ENCODE measurements around the gene SLC38A3. TPM values are rescaled to one million over a fixed set of nuclear protein-coding genes. Genes with fewer than 3 reads are reported as not detected.

The SLC38A3 gene
- total and polyA plus RNA-seq, 2 of the 8 experiments (the other 6 are each of a cell fraction or from before 2014, with no cell fraction given) = 1.2 to 3.7 TPM

GRCh38 chr3:50193286-50193685 is 11.8 kb upstream of the SLC38A3 start:
- H2AFZ ChIP-seq (ENCODE audit: low read length) = no peak overlapping the region
- TF ChIP-seq SAP30 (IDR thresholded peaks at IDR 0.05; ENCODE audit: insufficient read depth, insufficient replicate concordance, low read length) = no peak
- no peak for TF ChIP-seq TBP (IDR thresholded peaks at IDR 0.05; ENCODE audit: low read depth, low read length)
- TF ChIP-seq ATF2 (IDR thresholded peaks at IDR 0.05; ENCODE audit: low read length) = no peak
- TF ChIP-seq USF2 (IDR thresholded peaks at IDR 0.05; ENCODE audit: low read length) = no peak
- no peak for TF ChIP-seq JUND (IDR thresholded peaks at IDR 0.05; ENCODE audit: low read length)
- TF ChIP-seq CTCF (IDR thresholded peaks at IDR 0.05; ENCODE audit: control extremely low read depth in 1 of 3, insufficient read depth in 1 of 3, low read depth in 1 of 3, low read length in 3 of 3) = no peak
- no peak for TF ChIP-seq KDM1A (IDR thresholded peaks at IDR 0.05; ENCODE audit: borderline replicate concordance, low read length)

More at GRCh38 chr3:50193286-50193685, 11.8 kb upstream of the SLC38A3 start:
- H3K9me3 ChIP-seq (ENCODE audit: insufficient read depth in 2 of 2, low read depth in 1 of 2, low read length in 1 of 2) = no peaks in the 10 kb centered on the region
- no peak for DNase-seq (ENCODE audit: low read depth in 1 of 2, low spot score in 2 of 2)
- no peak overlapping the region for H3K14ac ChIP-seq (ENCODE audit: insufficient read length)
- no peak overlapping the region for H3K23ac ChIP-seq (ENCODE audit: insufficient read length)
- no peaks in the 10 kb centered on the region for H3K79me2 ChIP-seq (ENCODE audit: control insufficient read depth in 1 of 2, insufficient read depth in 2 of 2, low read length in 2 of 2)
- H3K4me2 ChIP-seq (ENCODE audit: insufficient read depth in 1 of 2, low read depth in 2 of 2, low read length in 2 of 2) = no peak overlapping the region
- no peak overlapping the region for H2BK120ac ChIP-seq (replicated peaks; ENCODE audit: low read depth, low read length)
- no peak overlapping the region for H2BK5ac ChIP-seq (ENCODE audit: low read depth, low read length)
- H3K4ac ChIP-seq (replicated peaks; ENCODE audit: insufficient read length, low read depth, low read length) = no peak overlapping the region
- H3K18ac ChIP-seq (ENCODE audit: extremely low read depth, low read length) = no peak overlapping the region
- H3K27me3 ChIP-seq (replicated peaks in 1 of 4; ENCODE audit: control insufficient read depth in 3 of 4, extremely low read depth in 1 of 4, insufficient read depth in 3 of 4, low read length in 3 of 4) = peaks cover 0 to 12% (median 4%) of the 10 kb centered on the region in 4 experiments; a peak in 3 of 7 replicates
- CTCF ChIA-PET (ENCODE audit: partially characterized antibody) = interaction anchor here (1.0 to 19.7 kb wide), 14 partner anchors 18 to 399 kb away, joined by 3 to 1138 read pairs (median 63); partner anchors contain the start of genes GNAI2, SEMA3B and SLC38A3
- H3K56ac ChIP-seq (replicated peaks; ENCODE audit: insufficient read length, low read depth, low read length) = no peak overlapping the region
- H3K79me1 ChIP-seq (ENCODE audit: low read depth, low read length) = no peaks in the 10 kb centered on the region
- H3K9ac ChIP-seq (replicated peaks in 1 of 4; ENCODE audit: extremely low read depth in 1 of 4, low read depth in 3 of 4, low read length in 3 of 4) = no peak overlapping the region
- no peak overlapping the region for H3K27ac ChIP-seq (ENCODE audit: low read depth, low read length)
- H3K4me1 ChIP-seq (replicated peaks in 1 of 4; ENCODE audit: control insufficient read depth in 3 of 4, insufficient read depth in 4 of 4, low read length in 3 of 4) = peaks cover 0 to 14% (median 7%) of the 10 kb centered on the region in 4 experiments; a peak in 5 of 7 replicates
- no peak overlapping the region for H4K5ac ChIP-seq (ENCODE audit: insufficient read length, low read depth, low read length)
- H2BK15ac ChIP-seq (ENCODE audit: low read length) = peak overlapping the region; percentile 97; the same call in 1 of the 2 replicates
- no peaks in the 10 kb centered on the region for H3K36me3 ChIP-seq (ENCODE audit: control insufficient read depth in 2 of 4, insufficient read depth in 4 of 4, low read length in 3 of 4)
- H3K23me2 ChIP-seq (ENCODE audit: low read depth, low read length) = peaks cover 2% of the 10 kb centered on the region; the same call in 1 of the 2 replicates
- H4K91ac ChIP-seq (replicated peaks; ENCODE audit: insufficient read length, low read length) = no peak overlapping the region
- 0 out of 2 replicates have a peak overlapping the region, but pooled peaks have one; percentile 68 for H2BK12ac ChIP-seq (ENCODE audit: low read depth, low read length)
- H2AK5ac ChIP-seq (ENCODE audit: low read depth, low read length) = 0 out of 2 replicates have a peak overlapping the region, but pooled peaks have one; percentile 3
- FAIRE-seq = no peak
- POLR2A ChIA-PET (ENCODE audit: partially characterized antibody) = interaction anchor here (0.6 to 11.9 kb wide), 8 partner anchors 13 to 79 kb away, joined by 3 to 128 read pairs (median 6); no protein-coding TSS in a partner anchor
- H4K20me1 ChIP-seq (replicated peaks in 1 of 2; ENCODE audit: control insufficient read depth in 1 of 2, insufficient read depth in 2 of 2, low read length in 2 of 2) = peaks cover 0 to 5% of the 10 kb centered on the region in 2 experiments
- peak overlapping the region; percentile 9; the same call in 1 of the 2 replicates for H4K8ac ChIP-seq (ENCODE audit: extremely low read depth, insufficient read depth, low read length)
- H2BK20ac ChIP-seq (ENCODE audit: low read length) = no peak overlapping the region
- 94% methylated on average over 35 of the region's 36 CpGs; no CpG with 5 or more reads in 1 of the 2 experiments for WGBS, 2 experiments (ENCODE audit: extremely low coverage in 1 of 2, insufficient coverage in 1 of 2, insufficient read length in 1 of 2, insufficient replicate concordance in 2 of 2, low coverage in 1 of 2, low lambda C conversion rate in 2 of 2, missing lambda C conversion rate in 1 of 2)
- H3K4me3 ChIP-seq (ENCODE audit: extremely low read depth in 1 of 4, insufficient read depth in 2 of 4, low read depth in 3 of 4, low read length in 4 of 4) = no peak overlapping the region

Measured in H1 (cell line).